Measurements from ENCODE around the gene TEX26. TPM values are rescaled to one million over a fixed set of nuclear protein-coding genes. Genes with fewer than 3 reads are reported as not detected.

The TEX26 gene
- total and polyA plus RNA-seq, 4 donors = 0.67 to 6.2 (median 2.5) TPM; not detected in 1

DNA sequence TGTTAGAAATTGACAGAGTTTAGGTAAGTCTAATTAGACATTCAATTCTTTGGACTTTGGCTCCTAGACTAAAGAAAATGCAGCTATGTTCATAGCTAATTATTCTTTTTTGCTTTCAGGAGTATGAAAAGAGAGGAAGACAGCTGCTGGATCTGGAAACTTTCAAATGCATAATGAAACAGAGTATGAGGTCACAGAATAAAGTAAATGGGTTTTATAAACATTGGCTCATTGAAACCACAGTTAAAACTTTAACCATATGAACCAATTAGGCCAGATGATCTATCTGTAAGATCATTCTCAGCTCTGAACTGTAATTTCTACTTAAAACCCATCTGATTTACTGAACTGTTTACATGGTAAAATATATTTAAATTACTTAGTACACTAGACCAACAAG is 82.7 kb downstream of the TEX26 start:
- Histone ChIP-seq H3K4me3 (no peak overlapping the region), H3K27me3 (ENCODE audit: control insufficient read depth in 3 of 3, insufficient read depth in 3 of 3, low read length in 2 of 3) (no peaks in the 10 kb centered on the region), H3K9me3 (ENCODE audit: control insufficient read depth in 4 of 4, insufficient read depth in 3 of 4, low read length in 3 of 4) (peaks cover 0 to 2% (median 0%) of the 10 kb centered on the region in 4 donors), H3K27ac (ENCODE audit: low read depth in 1 of 2, low read length in 1 of 2) (no peak overlapping the region), H3K9ac (ENCODE audit: insufficient read depth in 1 of 2, low read length in 2 of 2) (no peak overlapping the region), H3K36me3 (ENCODE audit: control insufficient read depth in 4 of 4, insufficient read depth in 4 of 4, low read length in 4 of 4) (no peaks in the 10 kb centered on the region), H3K4me1 (ENCODE audit: control insufficient read depth in 5 of 5, insufficient read depth in 5 of 5, low read length in 5 of 5) (peaks cover 0 to 14% (median 0%) of the 10 kb centered on the region in 5 donors)
- ATAC-seq (ENCODE audit: insufficient read depth, low FRiP score) (no peak), DNase-seq (no peak)
- TF ChIP-seq, protein P1, sequence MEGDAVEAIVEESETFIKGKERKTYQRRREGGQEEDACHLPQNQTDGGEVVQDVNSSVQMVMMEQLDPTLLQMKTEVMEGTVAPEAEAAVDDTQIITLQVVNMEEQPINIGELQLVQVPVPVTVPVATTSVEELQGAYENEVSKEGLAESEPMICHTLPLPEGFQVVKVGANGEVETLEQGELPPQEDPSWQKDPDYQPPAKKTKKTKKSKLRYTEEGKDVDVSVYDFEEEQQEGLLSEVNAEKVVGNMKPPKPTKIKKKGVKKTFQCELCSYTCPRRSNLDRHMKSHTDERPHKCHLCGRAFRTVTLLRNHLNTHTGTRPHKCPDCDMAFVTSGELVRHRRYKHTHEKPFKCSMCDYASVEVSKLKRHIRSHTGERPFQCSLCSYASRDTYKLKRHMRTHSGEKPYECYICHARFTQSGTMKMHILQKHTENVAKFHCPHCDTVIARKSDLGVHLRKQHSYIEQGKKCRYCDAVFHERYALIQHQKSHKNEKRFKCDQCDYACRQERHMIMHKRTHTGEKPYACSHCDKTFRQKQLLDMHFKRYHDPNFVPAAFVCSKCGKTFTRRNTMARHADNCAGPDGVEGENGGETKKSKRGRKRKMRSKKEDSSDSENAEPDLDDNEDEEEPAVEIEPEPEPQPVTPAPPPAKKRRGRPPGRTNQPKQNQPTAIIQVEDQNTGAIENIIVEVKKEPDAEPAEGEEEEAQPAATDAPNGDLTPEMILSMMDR (IDR thresholded peaks at IDR 0.05; ENCODE audit: control extremely low read depth, extremely low read depth) = no peak

DNA sequence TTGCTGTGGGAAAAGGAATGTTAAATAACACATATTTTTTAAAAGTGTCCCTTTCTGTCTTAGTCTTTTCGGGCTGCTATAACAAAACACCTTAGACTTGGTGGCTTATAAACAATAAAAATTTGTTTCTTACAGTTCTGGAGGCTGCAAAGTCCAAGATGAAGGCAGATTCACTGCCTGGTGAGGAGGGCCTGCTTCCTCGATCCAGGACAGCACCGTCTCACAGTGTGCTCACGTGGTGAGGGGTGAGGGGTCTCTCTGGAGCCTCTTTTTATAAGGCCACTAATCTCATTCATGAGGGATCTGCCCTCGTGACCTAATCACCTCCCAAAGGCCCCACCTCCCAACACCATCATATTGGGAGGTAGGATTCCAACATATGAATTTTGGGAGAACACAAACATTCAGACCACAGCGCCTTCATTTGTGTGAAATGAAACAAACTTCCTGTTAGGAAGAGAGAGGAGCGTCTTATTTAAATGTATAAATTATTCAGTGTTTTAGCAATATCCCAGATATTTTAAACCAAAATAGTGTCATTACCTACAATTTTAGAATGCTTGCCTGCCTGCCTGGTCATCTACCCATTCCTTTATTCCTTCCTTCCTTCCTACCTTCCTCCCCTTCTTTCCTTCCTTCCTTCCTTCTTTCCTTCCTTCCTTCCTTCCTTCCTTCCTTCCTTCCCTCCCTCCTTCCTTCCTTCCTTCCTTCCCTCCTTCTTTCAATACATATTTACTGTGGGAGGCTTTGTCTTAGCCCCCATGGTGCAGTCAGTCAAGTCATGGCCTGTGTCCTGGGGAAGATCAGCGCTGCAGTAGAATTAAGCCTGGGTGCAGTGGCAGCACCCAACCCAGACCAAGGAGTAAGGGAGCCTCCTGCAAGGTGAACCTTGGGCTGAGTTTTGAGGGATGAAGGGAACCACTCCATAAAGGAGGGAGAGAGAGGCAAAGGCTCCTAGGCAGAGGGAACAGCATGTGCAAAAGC is 84.2 kb downstream of the TEX26 start:
- WGBS, 2 donors = 85 to 89% methylated on average over 8 of the region's 8 CpGs
- Histone ChIP-seq H3K9me3 (ENCODE audit: control insufficient read depth in 4 of 4, insufficient read depth in 3 of 4, low read length in 3 of 4) (peaks cover 0 to 2% (median 0%) of the 10 kb centered on the region in 4 donors), H3K9ac (ENCODE audit: insufficient read depth in 1 of 2, low read length in 2 of 2) (no peak overlapping the region), H3K36me3 (ENCODE audit: control insufficient read depth in 4 of 4, insufficient read depth in 4 of 4, low read length in 4 of 4) (no peaks in the 10 kb centered on the region), H3K27ac (ENCODE audit: low read depth in 1 of 2, low read length in 1 of 2) (no peak overlapping the region), H3K4me1 (ENCODE audit: control insufficient read depth in 5 of 5, insufficient read depth in 5 of 5, low read length in 5 of 5) (peaks cover 0 to 10% (median 0%) of the 10 kb centered on the region in 5 donors), H3K4me3 (no peak overlapping the region), H3K27me3 (ENCODE audit: control insufficient read depth in 3 of 3, insufficient read depth in 3 of 3, low read length in 2 of 3) (no peaks in the 10 kb centered on the region)
- TF ChIP-seq, protein P1 (IDR thresholded peaks at IDR 0.05; ENCODE audit: control extremely low read depth, extremely low read depth) = no peak
- ATAC-seq (ENCODE audit: insufficient read depth, low FRiP score) (no peak), DNase-seq (no peak)

DNA sequence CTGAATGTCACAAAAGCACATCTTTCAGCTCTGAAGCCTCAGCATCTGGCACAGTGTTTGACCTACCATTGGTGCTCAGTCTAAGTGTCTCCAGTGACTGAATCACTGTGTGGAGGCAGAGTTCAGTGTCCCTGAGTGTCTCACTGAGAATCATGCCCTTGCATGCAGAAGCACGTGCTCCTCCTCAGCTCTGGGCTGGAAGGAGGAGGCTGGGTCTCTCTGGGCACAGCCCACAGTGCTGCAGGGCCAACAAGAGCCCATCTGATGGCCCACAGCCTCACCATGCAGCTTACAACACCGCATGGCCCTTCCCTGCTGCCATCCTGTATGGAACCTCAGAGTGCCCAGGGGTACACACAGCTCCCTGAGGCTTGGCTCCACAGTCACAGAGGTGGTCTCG is 86.1 kb downstream of the TEX26 start:
- no peaks in the 10 kb centered on the region for H3K36me3 ChIP-seq (ENCODE audit: control insufficient read depth in 4 of 4, insufficient read depth in 4 of 4, low read length in 4 of 4)
- no peak overlapping the region for H3K9ac ChIP-seq (ENCODE audit: insufficient read depth in 1 of 2, low read length in 2 of 2)
- H3K27ac ChIP-seq (ENCODE audit: low read depth in 1 of 2, low read length in 1 of 2) = no peak overlapping the region
- no peak overlapping the region for H3K4me3 ChIP-seq
- ATAC-seq (ENCODE audit: insufficient read depth, low FRiP score) = no peak
- no peaks in the 10 kb centered on the region for H3K27me3 ChIP-seq (ENCODE audit: control insufficient read depth in 3 of 3, insufficient read depth in 3 of 3, low read length in 2 of 3)
- DNase-seq = no peak
- H3K9me3 ChIP-seq (ENCODE audit: control insufficient read depth in 4 of 4, insufficient read depth in 3 of 4, low read length in 3 of 4) = peaks cover 0 to 2% (median 0%) of the 10 kb centered on the region in 4 donors
- H3K4me1 ChIP-seq (ENCODE audit: control insufficient read depth in 5 of 5, insufficient read depth in 5 of 5, low read length in 5 of 5) = no peaks in the 10 kb centered on the region
- WGBS, 2 donors = 80 to 90% methylated on average over 3 of the region's 3 CpGs
- TF ChIP-seq, protein P1 (IDR thresholded peaks at IDR 0.05; ENCODE audit: control extremely low read depth, extremely low read depth) = no peak
